Erythroblast (primary cell): Measurements from ENCODE around the gene TFPI2.

Source experiments
- DNase-seq, 2 experiments: peaks; one replicate each; lab custom pipeline; 2025; lab: John Stamatoyannopoulos, UW
- GATA1 ChIP-seq: IDR thresholded peaks from 2 replicates; pipeline ENCODE4 v1.6.1; 2011; ENCODE audit warnings: low read depth, mild to moderate bottlenecking, control low read depth, low read length, moderate library complexity
- POLR2A ChIP-seq: IDR thresholded peaks from 2 replicates; pipeline ENCODE4 v1.6.1; 2011; ENCODE audit warnings: mild to moderate bottlenecking, low read length

TFPI2 gene

DNA sequence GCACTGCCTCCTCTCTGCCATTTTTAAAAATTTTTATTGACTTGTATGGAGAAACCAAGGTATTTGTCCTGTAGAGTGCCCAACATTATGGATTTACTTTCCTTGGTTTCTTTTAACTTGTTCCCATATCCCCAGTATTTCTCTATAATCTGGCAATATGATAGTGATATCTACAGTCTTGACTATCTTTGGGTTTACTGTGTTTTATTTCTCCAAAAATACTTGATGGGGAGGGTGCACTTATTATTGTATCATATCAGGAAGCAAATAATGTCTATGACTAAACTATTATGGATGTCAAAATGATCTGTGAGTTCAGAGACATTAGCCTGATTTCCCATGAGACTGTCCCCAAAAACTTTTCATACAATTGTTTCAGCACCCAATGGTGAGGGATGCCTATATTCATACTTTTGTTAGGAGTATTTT is 6.6 kb downstream of the TFPI2 start:
- TF ChIP-seq POLR2A (no peak), GATA1 (no peak)

DNA sequence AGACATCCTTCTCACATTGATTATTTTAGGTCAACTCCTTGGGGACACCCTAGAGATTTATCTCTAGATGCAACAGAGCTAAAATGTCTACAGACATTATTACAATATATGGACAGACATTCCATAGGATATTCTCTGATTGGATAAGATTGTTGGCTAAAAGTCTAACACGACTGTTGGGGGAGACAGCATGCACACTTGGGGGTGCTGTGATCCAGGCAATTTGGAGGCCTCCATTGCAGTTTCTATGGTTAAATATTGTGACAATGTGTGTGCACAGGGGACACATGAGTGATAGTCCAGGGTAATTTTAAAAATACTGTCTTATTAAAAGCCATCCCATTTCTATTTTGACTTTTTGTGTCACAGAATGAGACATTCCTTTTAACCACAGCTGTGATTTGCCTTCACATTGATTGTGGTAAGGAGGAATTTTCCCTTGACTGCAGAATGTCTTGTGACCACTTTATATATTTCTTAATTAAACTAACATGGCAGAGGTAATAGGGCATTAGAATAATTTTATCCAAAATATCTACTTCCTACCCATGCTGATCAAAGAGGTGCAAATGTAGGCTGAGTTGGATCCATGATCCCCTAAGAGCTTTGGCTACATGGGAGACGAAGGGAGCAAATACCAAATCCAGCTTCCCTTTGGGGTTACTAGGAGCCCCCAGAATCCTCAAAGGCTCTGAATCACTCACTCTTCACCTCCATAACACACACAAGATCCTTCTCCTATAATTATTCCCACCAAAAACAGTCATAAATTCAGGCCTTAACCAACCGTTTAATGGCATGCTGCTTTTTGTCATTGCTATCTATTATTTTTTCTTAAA is 7.3 kb downstream of the TFPI2 start:
- TF ChIP-seq GATA1 = no peak
- TF ChIP-seq POLR2A = no peak
- peak in 1 of 2 experiments; percentile 10 for DNase-seq

More for the DNA sequence above, 6.6 kb downstream of the TFPI2 start:
- DNase-seq = no peak

DNA sequence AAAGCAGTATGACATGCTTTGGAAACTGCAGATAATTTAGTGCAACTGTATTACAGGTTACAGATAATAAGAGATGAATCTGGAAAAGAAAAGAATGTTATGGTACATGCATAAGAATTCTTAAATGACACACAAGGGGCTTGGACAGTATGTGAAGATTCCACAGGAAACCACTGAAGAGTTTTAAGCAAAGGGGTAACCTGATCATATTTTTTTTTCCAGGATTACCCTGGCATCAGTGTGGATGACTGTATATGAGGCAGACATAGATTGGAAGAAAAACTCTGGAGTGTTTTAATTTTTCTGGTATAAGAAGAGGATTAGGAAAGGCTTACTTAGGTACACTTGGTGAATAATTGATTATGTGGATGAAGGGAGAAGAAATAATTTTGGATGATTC is 8.1 kb downstream of the TFPI2 start:
- TF ChIP-seq POLR2A = no peak
- no peak for TF ChIP-seq GATA1
- no peak for DNase-seq

DNA sequence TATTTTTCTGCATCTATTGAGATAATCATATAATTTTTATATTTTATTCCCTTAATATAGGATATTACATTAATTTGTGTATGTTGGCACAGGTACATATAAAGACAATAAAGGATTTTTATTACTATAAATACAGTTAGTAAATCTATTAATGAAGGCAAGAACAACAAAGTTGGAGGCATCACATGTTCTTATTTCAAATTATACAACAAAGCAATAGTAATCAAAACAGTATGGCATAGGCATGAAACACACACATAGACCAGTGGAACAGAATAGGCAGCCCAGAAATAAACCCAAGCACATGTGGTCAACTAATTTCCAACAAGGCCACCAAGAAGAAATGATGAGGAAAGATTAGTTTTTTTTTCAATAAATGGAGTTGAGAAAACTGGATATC is 11.2 kb downstream of the TFPI2 start:
- TF ChIP-seq GATA1 (no peak), POLR2A (no peak)
- DNase-seq = no peak

DNA sequence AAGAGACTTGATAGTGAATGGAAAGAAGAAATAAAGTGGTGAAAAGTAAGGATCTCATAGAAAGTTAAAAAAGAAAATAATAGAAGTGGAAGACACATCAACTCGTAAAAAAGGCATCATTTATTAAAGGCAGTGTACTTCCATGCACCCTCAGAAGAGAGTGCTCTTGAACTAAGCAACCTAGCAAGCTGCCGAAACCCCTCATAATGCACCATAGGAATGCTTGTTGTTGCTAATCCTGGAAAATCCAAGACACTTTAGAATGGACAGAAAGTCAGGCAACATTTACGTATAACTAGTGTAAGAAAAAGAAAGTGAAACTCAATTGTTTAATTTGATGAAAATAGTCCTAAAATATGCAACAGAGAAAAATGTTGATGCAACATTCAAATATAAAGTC is 12.8 kb downstream of the TFPI2 start:
- no peak for TF ChIP-seq POLR2A
- TF ChIP-seq GATA1 = no peak
- no peak for DNase-seq

DNA sequence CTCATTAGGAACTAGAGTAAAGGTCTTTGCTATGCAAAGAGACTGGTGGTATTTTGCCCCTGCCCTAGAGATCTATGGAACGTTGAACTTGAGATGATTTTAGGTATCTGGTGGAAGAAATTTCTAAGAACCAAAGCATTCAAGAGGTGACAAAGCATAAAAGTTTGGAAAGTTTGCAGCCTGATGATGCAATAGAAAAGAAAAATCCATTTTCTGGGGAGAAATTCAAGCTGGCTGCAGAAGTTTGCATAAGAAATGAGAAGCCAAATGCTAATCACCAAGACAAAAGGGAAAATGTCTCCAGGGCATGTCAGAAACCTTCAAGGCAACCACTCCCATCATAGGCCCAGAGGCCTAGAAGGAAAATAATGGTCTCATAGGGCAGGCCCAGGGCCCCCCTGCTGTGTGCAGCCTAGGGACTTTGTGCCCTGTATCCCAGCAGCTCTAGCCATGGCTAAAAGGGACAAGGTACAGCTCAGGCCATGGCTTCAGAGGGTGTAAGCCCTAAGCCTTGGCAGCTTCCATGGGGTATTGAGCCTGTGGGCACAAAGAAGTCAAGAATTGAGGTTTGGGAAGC is 16.5 kb downstream of the TFPI2 start:
- DNase-seq = no peak
- TF ChIP-seq GATA1 (no peak), POLR2A (no peak)

DNA sequence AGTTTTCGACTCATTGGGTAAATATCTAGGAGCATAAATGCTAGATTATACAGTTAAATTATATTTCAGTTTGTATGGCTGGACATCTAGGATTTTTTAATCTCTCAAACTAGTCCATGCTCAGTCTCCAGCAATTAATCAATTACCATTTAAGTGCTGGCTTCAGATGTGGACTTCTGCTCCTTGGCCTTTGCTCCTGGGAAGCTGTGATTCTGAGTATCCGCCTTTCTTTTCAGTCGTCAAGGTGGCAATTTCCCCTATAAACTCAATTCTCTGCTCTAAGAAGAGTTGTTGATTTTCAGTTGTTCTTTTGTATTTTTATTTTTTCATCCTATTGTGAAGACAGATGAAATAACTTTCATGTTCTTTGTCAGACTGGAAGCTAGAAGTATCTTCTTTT is 23.7 kb downstream of the TFPI2 start:
- no peak for TF ChIP-seq GATA1
- TF ChIP-seq POLR2A = no peak
- no peak for DNase-seq

DNA sequence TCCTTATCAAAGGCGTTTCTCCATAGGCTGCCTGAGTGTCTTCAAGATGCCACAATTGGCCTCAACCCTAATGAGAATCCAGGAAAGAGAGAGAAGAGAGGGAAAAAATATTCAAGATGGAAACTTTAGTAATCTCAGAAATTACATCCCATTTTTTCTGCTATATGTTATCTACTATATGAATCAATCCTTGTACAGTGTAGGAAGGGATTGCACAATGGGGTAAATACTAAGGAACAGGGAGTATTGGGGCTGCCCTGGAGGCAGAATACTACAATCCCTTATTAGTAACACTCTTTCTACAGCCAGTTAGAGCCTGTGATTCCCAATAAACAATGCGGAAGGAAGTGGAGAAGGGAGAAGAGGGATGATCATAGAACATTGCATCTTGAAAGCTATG is 27.9 kb downstream of the TFPI2 start:
- no peak for DNase-seq
- TF ChIP-seq GATA1 (no peak), POLR2A (no peak)

DNA sequence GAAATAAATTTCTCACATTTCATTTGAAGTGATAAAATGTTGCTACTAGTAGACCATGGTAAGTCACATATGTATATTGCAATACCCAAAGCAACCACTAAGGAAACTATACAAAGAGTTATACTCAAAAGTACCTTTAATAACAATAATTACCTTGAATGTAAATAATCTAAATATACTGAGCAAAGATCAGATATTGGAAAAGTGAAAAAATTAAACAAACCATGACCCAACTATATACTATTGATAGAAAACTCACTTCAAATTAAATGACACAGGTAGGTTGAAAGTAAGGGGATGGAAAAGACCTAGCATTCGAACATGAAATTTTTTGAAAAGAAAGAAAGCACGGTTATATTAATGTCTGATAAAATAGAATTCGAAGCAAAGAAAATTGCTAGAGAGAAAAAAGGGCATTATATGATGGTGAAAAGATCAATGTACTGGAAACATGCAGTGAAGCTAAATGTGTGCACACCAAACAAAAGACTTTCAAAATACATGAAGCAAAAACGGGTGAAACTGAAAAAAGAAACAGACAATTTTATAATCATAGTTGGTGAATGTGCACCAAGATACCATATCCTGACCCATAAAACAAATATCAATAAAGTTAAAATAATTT is 29.1 kb downstream of the TFPI2 start:
- no peak for TF ChIP-seq GATA1
- TF ChIP-seq POLR2A = no peak
- DNase-seq = no peak

DNA sequence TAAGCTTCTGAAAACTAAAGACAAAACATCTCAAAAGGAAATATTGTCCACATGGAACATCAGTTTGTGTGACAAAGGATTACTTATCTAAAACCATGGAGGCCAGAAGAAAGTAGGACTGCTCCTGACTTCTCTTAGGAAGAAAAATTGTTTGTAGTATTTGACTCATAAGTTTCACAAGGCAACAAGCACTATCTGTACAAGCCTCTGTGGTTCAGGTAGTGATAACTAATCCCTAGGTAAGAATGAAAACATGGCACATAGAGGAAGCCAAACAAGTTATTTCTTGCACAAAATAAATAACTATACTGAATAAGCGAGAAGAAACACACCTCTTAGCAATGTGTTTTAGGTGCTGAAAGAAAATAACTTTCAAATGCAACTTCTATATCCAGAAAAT is 30.3 kb downstream of the TFPI2 start:
- DNase-seq = no peak
- TF ChIP-seq GATA1 (no peak), POLR2A (no peak)

DNA sequence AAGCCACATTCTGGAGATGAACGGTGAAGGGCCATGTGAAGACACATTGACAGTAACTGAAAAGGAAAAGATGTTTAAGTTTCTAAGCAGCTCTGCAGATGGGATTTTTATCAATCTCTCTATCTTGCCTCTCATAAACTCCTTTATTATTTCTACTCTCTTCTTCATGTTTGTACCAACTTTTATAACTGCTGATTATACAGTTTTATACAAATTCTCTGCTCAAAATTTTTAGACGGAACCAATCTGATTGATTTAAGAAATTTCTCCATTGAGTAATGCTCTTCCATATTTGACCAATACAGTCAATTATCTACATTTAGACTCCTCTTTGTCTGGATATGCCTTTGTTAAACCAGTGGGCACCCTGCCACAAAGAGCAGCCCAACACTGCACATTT is 31.7 kb downstream of the TFPI2 start:
- no peak for DNase-seq
- TF ChIP-seq GATA1 (no peak), POLR2A (no peak)

DNA sequence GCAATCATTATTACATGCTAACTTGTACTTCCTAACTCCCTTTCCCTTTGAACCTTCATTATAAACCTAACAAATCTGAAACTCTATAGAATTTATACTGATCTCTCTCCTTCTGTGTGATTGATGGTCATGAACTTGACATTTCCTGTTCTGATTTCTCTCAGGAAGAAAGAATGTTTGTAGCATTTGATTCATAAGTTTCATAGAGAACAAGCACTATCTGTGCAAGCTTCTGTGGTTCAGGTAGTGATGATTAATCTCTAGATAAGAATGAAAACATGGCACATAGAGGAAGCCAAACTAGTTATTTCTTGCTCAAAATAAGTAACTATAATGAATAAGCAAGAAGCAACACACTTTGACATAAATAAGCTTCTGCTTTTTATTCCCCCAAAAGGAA is 34.2 kb downstream of the TFPI2 start:
- TF ChIP-seq GATA1 = no peak
- no peak for TF ChIP-seq POLR2A
- DNase-seq = no peak

DNA sequence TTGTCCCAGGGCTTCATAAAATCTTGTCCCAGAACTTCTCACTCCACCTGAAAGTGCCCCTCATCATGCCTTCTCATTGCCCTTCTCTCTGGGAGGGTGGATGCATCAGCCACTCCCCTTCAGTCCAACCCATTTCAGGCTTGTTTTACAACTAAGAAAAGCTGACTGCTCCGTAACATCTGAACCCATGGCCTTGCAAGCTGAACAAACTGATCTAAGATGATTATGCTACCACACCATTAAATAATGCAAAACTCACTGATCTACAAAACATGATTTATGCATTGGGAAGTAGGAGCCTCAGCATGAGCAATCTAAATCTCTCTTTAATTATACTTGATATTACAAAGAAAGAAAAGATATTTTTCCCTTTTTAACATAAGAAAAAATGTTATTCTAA is 34.8 kb downstream of the TFPI2 start:
- DNase-seq = no peak
- no peak for TF ChIP-seq POLR2A
- TF ChIP-seq GATA1 = no peak

DNA sequence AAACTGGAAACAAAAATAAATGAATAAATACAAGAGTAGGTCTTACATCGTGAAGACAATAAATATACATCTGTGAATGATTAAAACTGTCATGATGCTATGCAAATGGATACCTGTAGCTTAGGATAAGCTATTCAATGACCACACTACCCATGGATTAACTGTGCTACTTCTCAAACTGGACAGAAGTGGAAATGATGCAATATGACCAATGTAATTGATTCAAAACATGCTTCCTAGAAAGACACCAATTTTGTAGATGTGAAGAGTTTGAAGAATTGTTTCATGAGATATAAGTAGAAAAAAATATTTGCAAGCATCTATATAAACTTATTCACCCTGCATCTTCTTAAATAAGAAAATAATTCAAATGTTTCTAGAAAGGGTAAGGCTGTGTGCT is 36.1 kb downstream of the TFPI2 start:
- DNase-seq = no peak
- TF ChIP-seq GATA1 (no peak), POLR2A (no peak)

DNA sequence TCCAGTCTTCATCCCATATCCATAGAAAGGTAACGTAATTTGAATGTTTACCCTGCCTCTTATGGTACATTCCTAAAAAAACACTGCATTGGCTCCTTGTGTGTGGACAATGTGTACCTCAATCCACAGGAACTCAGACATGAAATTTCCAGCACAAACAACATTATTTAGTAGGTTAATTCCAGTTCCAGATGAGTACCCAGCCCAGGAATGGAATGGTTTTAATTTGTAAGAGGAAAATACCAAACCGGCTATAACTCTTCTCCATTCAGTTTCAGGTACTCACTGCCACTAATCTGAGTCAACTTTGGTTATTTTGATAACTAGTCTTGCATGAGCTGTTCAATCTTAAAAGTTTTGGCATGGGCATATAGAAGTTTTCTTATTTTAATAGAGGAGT is 39.0 kb downstream of the TFPI2 start:
- TF ChIP-seq POLR2A = no peak
- TF ChIP-seq GATA1 = no peak
- DNase-seq = no peak
